DOHH2 (cell line): ENCODE measurements around the gene STON1.

Source experiments
- H3F3A ChIP-seq: fragments of 200-600 bp; sonication (generic), shearing (Covaris generic); 2 replicates; pipeline ENCODE4 v1.6.0; 2016; ENCODE audit warnings: antibody characterized with exemption, mild to moderate bottlenecking; ENCODE audit not compliant: control insufficient read depth, insufficient read depth
- H3K27ac ChIP-seq: fragments of 200-600 bp; sonication (generic); 2 replicates; pipeline ENCODE4 v1.5.1; 2014; ENCODE audit warnings: low read depth, mild to moderate bottlenecking, low read length, moderate library complexity
- H3K27me3 ChIP-seq: fragments of 200-600 bp; sonication (generic); 2 replicates; pipeline ENCODE4 v1.6.1; 2014; ENCODE audit warnings: mild to moderate bottlenecking, low read length, mixed read lengths; ENCODE audit not compliant: control insufficient read depth
- H3K36me3 ChIP-seq: fragments of 200-600 bp; sonication (generic); 2 replicates; pipeline ENCODE4 v1.6.1; 2014; ENCODE audit warnings: mild to moderate bottlenecking, low read length, moderate library complexity, mixed read lengths; ENCODE audit not compliant: control insufficient read depth
- H3K4me1 ChIP-seq: fragments of 200-600 bp; sonication (generic); 2 replicates; pipeline ENCODE4 v1.6.1; 2014; ENCODE audit warnings: mild to moderate bottlenecking, low read length, mixed read lengths; ENCODE audit not compliant: control insufficient read depth
- H3K4me2 ChIP-seq: fragments of 200-600 bp; sonication (generic); 2 replicates; pipeline ENCODE4 v1.6.0; 2014; ENCODE audit warnings: mild to moderate bottlenecking, low read length, moderate library complexity
- H3K4me3 ChIP-seq: fragments of 200-600 bp; sonication (generic); 2 replicates; pipeline ENCODE4 v1.5.1; 2014; ENCODE audit warnings: mild to moderate bottlenecking, low read length, mixed read lengths
- H3K79me2 ChIP-seq: fragments of 200-600 bp; sonication (generic); 2 replicates; pipeline ENCODE4 v1.6.1; 2014; ENCODE audit warnings: mild to moderate bottlenecking, low read length, mixed read lengths; ENCODE audit not compliant: control insufficient read depth
- H3K9me2 ChIP-seq: fragments of 200-600 bp; sonication (generic); replicated peaks from 2 replicates; pipeline ENCODE4 v1.6.1; 2014; ENCODE audit warnings: mild to moderate bottlenecking, low read length, mixed read lengths; ENCODE audit not compliant: control insufficient read depth
- H3K9me3 ChIP-seq: fragments of 200-600 bp; sonication (generic); 2 replicates; pipeline ENCODE4 v1.6.1; 2014; ENCODE audit warnings: antibody characterized with exemption, low read length, mixed read lengths; ENCODE audit not compliant: control insufficient read depth, insufficient read depth
- H4K20me1 ChIP-seq: fragments of 200-600 bp; sonication (generic); 2 replicates; pipeline ENCODE4 v1.6.0; 2014; ENCODE audit warnings: low read depth, mild to moderate bottlenecking, antibody characterized with exemption, low read length, moderate library complexity; ENCODE audit not compliant: control insufficient read depth, insufficient read depth
- EZH2phosphoT487 ChIP-seq: fragments of 200-600 bp; sonication (generic); IDR thresholded peaks from 2 replicates; pipeline ENCODE4 v1.6.1; 2017; ENCODE audit warnings: borderline replicate concordance, mild to moderate bottlenecking, antibody characterized with exemption, low read length, moderate library complexity, mixed read lengths
- TF ChIP-seq, protein P1 (sequence below): fragments of 200-600 bp; sonication (generic); IDR thresholded peaks from one replicate; pipeline ENCODE4 v1.5.1; 2014; ENCODE audit warnings: antibody characterized with exemption, mild to moderate bottlenecking, low read depth, low read length; ENCODE audit not compliant: poor library complexity, severe bottlenecking

The STON1 gene

DNA sequence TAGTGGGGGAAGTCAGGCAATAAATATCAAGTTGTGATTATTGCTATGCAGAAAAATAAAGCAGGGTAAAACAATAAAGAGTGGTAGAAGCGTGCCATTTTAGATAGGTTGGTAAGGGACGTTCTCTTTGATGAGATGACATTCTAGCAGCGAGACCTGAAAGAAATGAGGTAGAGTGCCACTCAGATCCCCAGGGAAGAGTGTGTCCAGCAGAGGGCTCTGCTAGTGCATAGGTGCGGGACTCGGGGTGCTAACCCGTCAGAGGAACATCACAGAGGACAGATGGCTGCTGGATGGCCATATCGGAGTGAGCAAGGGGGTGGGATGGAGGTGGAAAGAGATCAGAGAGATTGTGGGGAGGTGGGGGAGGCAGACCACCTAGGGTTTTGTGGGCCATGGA is 71.4 kb downstream of the STON1 start:
- no peak overlapping the region for H3K4me2 ChIP-seq
- no peaks in the 10 kb centered on the region for H3K36me3 ChIP-seq
- H3K9me3 ChIP-seq = no peaks in the 10 kb centered on the region
- 0 out of 2 replicates have a peak, but pooled peaks cover 2% of the 10 kb centered on the region for H3K27me3 ChIP-seq
- H4K20me1 ChIP-seq = no peaks in the 10 kb centered on the region
- H3K27ac ChIP-seq = no peak overlapping the region
- H3K4me3 ChIP-seq = no peak overlapping the region
- H3K9me2 ChIP-seq = no peaks in the 10 kb centered on the region
- no peaks in the 10 kb centered on the region for H3K4me1 ChIP-seq
- no peaks in the 10 kb centered on the region for H3F3A ChIP-seq
- no peak for TF ChIP-seq EZH2phosphoT487
- TF ChIP-seq, protein P1, sequence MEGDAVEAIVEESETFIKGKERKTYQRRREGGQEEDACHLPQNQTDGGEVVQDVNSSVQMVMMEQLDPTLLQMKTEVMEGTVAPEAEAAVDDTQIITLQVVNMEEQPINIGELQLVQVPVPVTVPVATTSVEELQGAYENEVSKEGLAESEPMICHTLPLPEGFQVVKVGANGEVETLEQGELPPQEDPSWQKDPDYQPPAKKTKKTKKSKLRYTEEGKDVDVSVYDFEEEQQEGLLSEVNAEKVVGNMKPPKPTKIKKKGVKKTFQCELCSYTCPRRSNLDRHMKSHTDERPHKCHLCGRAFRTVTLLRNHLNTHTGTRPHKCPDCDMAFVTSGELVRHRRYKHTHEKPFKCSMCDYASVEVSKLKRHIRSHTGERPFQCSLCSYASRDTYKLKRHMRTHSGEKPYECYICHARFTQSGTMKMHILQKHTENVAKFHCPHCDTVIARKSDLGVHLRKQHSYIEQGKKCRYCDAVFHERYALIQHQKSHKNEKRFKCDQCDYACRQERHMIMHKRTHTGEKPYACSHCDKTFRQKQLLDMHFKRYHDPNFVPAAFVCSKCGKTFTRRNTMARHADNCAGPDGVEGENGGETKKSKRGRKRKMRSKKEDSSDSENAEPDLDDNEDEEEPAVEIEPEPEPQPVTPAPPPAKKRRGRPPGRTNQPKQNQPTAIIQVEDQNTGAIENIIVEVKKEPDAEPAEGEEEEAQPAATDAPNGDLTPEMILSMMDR = peak; percentile 53
- no peaks in the 10 kb centered on the region for H3K79me2 ChIP-seq

DNA sequence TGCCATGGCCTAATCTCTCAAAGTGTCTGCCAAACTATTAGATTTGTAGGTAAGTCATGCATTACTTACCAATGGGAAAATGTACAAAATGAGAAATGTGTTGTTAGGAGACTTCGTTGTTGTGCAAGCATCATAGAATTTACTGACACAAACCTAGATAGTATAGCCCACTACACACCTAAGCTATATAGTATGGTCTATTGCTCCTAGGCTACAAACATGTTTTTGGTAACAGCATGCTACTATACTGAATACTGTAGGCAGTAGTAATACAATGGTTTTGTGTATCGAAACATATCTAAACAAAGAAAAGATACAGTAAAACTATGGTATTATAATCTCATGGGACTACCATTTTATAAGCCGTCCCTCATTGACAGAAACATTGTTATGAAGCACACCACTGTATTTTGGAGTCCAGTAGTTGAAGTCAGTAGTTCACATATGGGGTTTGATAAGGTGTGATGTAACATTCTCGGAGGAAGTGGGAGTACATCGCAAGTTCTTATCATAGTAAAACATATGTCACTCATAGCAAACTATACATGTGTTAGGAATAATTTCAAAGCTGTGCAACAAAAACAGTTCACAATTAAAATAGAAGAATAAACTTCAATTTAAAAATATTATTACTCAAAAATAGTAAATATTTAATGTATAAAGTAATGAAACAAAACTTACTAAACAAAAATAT is 75.7 kb downstream of the STON1 start:
- Histone ChIP-seq H3K27me3 (0 out of 2 replicates have a peak, but pooled peaks cover 2% of the 10 kb centered on the region), H3K9me2 (no peaks in the 10 kb centered on the region), H3K27ac (no peak overlapping the region), H3K9me3 (no peaks in the 10 kb centered on the region), H3K4me1 (no peaks in the 10 kb centered on the region), H3K4me2 (no peak overlapping the region), H3F3A (no peaks in the 10 kb centered on the region), H3K79me2 (no peaks in the 10 kb centered on the region), H3K36me3 (no peaks in the 10 kb centered on the region), H4K20me1 (no peaks in the 10 kb centered on the region), H3K4me3 (no peak overlapping the region)
- TF ChIP-seq, protein P1 = no peak
- TF ChIP-seq EZH2phosphoT487 = no peak

DNA sequence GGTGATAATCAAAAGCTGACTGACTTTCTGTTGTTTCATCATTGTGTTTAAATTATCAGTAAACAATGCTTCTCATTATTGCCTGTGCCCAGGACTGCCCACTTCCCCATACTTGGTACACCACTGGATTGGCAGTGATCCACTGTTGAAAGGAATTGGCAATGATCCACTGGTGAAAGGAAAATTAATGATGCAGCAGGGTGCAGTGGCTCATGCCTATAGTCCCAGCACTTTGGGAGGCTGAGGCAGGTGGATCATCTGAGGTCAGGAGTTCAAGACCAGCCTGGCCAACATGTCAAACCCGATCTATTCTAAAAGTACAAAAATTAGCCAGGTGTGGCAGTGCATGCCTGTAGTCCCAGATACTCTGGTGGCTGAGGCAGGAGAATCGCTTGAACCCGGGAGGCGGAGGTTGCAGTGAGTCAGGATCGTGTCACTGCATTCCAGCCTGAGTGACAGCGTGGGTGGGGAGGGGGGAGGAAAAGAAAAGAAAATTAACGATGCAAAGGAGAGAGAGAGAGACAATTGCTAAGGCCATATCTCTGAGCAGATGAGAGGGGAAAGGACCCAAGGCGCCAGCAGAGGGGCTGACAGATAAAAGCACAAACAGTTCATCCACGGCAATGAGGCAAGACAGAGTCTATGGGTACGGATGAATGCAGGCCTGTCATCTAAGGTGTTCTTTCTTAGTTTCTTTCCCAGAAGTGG is 77.5 kb downstream of the STON1 start:
- H3K4me2 ChIP-seq = no peak overlapping the region

More for the DNA sequence above, 77.5 kb downstream of the STON1 start:
- Histone ChIP-seq H3K9me3 (no peaks in the 10 kb centered on the region), H3K79me2 (no peaks in the 10 kb centered on the region), H3K36me3 (no peaks in the 10 kb centered on the region), H3K4me1 (no peaks in the 10 kb centered on the region), H3K9me2 (no peaks in the 10 kb centered on the region), H3F3A (no peaks in the 10 kb centered on the region), H3K27ac (no peak overlapping the region), H4K20me1 (no peaks in the 10 kb centered on the region), H3K27me3 (no peaks in the 10 kb centered on the region), H3K4me3 (no peak overlapping the region)
- TF ChIP-seq EZH2phosphoT487 = no peak
- TF ChIP-seq, protein P1 = no peak
